Nucleus accumbens (tissue), 56 donors: ENCODE results near the gene AMPH.

ENCODE experiments used
- DNase-seq, 56 donors: peaks; one replicate each; lab custom pipeline; 2025; lab: John Stamatoyannopoulos, UW

AMPH gene

DNA sequence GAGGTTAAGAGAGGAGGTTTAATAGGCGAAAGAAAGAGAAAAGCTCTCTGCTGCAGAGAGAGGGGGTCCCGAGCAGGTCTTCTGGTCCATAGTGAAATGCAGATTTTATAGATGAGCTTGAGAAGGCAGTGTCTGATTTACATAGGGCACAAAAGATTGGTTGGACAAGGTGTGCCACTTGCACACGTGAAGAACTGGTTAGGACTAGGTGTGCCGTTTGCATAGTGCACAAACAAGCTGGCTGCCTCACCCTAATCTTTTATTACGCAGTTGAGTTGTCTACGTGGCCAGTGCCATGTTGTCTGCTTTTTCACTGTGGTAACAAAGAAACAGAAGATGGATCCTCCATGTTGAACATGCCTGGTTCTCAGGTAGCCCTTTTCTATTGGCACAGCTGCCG lies 82.6 kb downstream of the AMPH start:
- DNase-seq = no peak

DNA sequence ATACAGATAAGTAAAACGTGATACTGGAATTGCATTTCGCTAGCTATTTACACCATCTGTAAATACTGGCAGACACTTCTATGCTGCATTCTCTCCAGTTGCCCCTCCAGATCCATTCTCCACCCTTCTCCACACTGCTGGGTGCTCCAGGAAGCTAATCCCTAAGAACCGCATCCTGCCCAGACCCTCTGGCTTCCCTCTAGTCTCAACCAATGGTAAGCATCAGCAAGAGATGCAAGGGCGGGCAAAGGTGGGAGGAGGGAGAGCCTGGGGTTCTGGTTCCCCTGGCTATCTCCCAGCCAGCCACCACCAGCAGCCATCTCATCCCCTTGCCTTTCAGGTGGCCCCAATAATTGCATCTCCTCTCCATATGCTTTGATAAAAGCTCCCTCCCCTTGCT lies 84.4 kb downstream of the AMPH start:
- no peak for DNase-seq

DNA sequence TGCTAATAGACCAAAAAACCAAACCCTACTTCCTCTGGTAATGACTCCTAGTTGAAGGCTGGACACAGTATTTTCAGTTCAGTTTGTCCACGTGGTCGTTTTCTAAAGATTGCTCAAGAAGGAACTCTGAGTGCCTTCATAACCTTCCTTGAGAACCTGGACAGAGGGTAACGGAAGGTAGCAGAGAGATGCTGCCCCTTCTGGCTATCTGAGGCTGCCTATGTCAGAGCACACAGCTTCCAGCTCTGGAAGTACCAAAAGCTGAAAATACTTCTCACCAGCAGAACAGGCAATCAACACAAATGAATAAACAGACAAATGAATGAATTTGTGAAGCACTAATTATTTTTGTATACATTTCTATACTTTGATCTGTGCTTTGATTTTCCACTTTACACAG lies 85.2 kb downstream of the AMPH start:
- DNase-seq = no peak

DNA sequence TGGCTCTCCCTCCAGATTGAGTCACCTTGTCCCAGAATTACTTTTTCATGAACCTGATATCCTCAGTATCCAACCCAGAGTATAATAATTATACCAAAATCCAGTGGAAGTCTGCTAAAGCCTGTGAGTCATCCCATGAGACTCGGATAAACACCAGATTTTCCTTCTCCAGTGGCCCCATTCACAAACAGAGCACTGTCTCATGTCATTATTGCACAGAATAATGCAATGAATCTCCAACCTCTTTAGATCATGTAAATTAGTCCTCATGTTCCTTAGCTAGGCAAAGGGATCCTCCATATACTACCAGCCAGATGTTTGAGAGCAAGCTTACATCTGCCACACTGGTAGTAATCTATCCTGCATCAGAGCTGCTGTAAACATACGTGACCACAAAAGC lies 89.0 kb downstream of the AMPH start:
- no peak for DNase-seq

DNA sequence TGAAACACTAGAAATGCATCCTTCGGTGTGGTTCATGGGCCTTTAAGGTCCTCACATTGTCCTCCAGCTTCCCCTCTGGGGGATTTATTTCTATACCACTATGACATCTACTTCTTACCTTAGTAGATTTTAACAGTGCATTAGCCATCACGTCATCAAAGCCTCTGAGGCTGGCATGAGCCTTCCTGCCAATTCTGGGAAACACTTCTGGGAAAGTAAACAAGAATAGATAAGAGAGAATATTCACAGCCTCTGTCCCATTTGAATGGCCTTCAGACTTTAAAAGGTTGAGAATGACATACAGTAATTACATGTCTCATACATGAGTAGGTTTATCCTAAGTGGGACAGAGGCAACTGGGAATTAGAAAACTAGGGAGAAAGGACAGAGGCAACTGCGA lies 89.7 kb downstream of the AMPH start:
- no peak for DNase-seq

DNA sequence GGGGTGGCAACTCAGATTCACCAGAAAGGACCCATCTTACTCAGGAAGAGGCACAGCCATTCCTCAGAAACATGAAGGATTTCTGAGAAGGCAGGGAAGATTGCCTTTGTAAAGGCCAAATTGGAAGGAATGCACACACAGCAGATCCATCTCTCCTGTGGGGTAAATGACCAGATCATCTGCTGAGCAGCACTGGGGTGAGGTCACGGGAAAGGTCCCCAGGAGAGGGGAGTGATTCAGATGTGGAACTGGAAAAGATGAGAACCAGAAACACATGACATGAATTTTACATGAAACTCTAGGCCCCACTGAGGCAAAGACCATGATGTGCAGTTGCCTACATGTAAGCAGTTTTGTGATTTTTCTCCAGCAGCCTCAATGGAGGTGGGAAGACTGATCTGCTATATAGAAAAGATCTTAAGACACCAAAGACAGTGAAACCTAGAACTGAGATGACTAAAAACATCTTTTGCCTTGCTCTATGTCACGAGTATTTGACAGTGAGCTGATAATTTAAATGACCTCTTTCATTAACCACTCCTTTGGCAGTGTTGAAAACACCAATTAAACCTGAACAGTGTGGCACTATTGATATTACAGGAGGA lies 91.6 kb downstream of the AMPH start:
- DNase-seq = no peak

DNA sequence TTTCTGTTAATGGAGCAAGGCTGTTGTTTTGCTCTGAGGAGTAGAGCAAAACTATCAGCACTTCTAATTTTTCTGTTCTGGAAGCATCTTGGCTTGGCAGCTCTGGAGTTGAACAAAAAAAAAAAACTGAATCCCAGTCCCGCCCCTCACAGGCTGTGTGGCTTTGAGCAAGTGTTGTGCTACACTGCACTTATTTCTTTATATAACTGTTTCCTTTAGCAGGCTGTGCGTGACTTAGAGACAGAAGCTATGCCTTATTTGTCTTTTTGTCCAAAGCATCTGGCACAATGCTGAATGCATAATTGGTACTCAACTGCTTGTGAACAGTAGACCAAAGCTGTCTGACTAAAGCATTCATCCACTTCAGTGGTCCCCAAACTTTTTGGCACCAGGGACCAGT lies 96.1 kb downstream of the AMPH start:
- peak in 1 of 56 donors; percentile 2 for DNase-seq

DNA sequence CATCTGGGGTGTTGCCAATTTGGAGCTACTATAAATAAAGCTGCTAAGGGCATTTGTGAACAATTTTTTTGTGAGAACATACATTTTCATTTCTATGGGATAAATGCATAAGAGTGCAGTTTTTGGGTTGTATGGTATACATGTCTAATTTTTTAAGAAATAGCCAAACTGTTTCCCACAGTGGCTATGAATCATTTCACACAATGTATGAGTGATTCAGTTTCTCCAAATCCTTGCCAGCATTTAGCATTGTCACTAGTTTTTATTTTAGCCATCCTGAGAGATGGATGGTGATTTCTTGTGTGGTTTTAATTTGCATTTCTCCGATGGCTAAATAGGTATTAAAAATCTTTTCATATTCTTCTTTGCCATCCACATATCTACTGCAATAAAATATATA lies 105.3 kb downstream of the AMPH start:
- DNase-seq = no peak

DNA sequence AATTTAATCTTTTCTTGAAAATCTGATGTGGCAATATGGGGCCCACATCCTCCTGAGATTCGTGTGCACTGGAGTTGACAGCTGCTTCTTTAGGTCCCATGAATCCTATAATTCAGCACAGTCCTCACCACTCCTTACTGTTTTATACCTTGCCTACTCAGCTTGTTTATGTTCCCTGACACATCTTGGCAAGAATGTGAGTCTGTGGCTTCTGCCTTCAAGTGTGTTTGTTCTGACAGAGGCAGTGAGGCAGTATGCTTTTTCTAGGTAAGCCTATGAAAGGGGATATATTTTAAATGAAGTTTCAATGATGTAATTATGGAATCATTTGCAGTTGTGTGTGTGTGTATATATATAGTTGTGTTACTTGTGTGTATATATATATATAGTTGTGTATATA lies 106.4 kb downstream of the AMPH start:
- no peak for DNase-seq

DNA sequence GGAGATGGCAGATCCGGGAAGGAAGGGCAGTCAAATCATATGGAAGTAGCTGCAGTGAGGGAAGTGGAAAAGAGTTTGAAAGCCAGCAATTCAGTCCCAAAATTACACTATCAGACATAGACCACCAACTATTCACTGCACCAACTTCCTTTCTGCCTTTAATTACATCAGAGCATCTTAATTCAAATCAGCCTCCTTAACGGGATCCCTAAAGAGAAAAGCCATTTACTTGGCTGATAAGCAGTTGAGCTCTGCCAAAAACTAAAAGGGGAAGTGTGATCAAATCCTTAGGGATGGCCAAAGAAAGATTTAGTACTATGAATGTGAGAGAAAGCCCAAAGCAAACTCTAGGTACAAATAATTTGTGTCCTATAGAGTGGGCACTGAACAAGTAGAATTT lies 110.4 kb downstream of the AMPH start:
- no peak for DNase-seq

DNA sequence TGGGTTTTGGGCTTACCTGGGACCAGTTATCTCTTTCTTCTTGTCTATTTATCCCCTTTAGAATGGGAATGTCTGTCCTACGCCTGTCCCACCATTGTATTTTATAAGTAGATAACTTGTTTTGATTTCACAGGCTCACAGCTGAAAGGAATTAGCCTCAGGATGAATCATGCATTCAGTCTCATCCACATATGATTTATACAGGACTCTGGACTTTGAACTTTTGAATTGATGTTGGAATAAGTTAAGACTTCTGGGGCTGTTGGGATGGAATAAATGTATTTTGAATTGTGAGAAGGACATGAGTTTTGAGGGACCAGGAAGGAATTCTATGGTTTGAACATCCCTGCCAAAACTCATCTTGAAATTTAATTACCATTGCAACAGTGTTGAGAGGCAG lies 112.6 kb downstream of the AMPH start:
- no peak for DNase-seq

DNA sequence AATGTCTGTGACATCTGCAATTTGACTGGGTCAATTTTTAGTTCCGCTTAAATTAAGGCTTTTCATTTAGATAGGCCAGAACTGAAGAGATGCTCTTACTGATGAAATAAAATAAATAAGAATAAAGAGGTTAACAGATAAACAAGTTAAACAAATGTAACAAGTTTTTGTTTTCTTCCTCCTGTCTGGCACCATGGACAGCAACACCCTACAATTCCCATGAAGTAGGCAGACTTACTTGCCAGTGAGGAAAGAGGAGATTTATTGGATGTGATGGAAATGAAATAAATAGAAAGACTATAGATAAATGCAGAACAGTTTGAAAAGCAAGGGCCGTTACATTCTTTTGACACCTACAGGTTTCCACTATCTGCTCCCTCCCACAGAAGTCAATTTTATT lies 118.5 kb downstream of the AMPH start:
- no peak for DNase-seq

DNA sequence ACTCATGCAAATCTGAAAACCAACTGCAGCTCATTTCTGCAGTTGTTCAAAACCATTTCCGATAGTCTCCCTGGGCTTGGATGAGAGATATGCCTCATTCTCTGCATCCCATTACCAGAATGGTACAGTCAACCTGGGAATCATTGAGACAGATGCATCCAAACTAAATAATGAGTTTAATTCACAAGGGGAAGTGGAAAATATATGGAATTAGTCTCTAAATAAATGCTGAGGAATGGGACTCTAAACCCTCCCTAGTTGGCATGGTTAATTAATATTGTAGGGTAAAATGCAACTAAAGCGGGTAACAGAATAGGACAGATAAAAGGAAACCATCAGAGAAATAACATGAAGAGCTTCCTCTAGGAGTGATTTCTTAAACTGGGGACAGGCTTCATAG lies 118.9 kb downstream of the AMPH start:
- no peak for DNase-seq

DNA sequence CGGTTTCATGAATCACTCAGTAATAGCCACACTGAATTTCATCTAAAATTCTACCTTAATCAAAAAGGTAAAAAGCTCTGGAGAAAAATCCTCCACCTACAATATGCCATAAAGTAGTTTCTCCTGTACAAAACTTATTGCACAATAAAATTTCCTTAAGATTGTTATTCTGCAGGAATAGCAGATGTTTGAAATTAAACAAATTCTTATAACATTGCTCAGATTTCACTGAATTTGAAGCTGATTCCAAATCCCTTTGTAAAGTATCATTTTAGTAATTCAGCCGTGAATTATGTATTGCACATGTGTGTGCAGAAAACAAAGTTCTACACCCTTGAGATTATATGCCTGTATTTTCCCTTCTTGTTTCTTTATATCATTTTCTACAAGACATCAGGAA lies 123.8 kb downstream of the AMPH start:
- no peak for DNase-seq

DNA sequence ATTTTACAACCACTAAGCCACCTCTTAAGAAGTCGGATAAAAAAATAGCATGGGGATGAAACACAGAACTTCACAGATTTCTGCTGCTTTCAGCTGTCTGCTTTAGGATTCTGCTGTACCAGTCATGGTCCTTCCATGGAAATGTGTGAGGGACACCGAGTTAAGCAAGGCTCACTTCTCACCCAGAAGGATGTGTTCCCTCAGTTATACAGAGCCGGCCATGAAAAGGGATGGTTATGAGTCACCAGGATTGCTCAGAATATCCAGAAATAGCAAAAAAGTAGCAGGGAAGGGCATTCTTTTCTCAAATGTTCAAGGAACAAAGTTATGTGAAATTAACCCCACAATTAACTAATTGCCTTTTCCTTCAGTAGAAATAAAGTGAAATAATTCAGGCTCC lies 124.4 kb downstream of the AMPH start:
- DNase-seq = peak in 1 of 56 donors; percentile 7

DNA sequence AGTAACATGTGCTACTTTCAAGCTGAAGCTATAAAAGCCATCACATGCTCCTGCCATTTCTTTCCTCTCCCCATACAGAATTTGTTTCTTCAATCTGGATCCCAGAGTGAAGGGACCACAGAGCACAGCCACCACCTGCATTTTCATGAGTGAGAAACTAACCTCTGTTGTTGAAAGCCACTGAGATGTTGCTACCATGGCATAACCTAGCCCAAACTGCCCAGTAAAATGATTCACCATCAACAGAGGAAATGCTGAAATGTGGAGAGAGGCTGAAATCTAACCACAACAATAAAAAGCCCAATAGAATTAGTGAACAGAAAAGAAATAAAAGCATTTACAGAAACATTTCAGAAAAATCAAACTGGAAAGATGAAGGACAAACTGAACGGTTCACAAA lies 125.2 kb downstream of the AMPH start:
- DNase-seq = no peak

DNA sequence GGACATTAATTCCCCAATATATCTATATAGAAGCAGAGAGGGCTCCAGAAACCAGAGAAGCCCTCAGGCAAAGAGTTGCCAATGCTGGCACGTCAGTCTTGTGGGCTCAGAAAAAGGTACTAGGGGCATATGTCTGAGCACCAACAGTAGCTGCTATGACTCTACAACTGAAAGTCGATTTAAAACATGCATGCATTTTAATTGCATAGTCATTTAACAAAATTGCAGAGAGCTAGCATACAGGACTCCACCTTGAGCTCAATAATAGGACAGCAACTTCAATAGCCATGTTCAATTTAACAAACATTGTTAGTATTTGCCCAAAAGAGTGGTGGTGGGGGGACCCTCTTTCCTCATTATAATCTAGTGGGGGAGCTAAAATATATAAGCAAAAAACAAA lies 126.5 kb downstream of the AMPH start:
- DNase-seq = no peak

DNA sequence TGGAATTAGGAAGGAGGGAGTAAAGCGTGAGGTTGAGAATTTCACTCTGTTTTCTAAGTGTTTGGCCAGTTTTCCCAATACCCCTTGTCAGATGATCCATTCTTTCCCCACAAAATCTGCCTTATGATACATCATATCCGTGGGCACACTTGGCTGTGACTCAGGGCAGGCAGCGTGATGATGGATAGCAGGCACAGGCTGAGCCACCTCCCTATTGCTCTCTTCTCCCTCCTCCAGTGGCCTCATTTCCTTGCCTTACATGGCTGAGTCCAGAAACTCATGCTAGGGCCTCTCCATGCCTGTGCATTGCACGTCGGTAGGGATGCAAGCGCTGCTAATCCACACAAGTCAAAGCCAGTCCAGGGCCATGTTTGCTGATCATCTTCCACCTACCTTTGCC lies 128.3 kb downstream of the AMPH start:
- DNase-seq = no peak

DNA sequence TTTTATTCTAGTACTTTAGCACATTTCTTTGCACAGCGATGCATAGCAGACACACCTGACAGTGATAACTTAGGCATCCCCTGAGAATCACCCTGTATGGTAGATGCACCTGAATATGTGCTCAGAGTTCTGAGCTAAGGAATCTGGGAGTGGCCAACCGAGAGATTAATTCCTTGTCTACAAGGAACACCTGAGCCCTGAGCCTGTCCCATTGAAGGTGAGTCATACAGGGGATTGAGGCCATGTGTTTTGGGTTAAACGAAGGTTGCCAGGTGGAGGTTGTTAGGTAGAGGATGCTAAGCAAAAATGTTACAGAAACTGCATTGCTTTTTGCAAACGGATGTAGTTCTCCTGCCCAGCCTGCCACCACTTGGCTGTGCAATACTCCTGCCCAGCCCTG lies 128.9 kb downstream of the AMPH start:
- DNase-seq = no peak

DNA sequence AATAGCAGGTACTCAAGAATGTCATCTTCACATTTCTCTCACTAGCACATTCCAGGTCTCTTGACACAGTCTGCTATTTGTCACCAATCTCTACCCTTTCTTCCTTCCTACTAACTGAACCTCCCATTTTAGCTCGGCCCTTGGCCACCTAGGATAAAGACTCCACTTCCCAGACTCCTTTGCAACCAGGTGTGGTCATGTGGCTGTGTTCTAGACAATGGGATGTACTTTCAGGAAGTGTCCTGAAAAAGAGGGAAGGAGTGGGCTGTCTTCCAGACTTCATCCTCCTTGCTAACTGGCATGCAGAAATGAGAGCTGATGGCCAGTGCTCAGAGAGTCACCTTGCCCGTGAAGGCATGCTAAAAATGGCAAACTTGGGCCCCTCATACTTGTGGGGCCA lies 139.2 kb downstream of the AMPH start:
- DNase-seq = no peak

DNA sequence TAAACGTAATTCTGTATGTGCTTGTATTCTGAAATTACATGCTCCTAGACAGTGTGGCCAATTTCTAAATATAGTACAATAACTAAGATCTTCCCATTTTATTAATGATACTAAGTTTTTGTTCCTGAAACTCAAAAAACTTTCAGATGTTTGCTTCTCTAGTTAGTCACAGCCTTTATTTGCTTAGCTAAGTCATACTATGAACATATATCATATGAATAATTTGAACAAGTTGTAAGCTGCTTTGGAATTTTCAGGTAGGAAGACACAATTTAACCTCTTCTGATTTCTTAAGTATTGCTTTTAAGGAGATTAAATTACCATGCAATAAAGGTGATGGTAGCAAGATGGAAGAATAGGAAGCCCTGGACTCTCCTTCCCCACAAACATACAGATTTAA lies 148.7 kb downstream of the AMPH start:
- DNase-seq = no peak

DNA sequence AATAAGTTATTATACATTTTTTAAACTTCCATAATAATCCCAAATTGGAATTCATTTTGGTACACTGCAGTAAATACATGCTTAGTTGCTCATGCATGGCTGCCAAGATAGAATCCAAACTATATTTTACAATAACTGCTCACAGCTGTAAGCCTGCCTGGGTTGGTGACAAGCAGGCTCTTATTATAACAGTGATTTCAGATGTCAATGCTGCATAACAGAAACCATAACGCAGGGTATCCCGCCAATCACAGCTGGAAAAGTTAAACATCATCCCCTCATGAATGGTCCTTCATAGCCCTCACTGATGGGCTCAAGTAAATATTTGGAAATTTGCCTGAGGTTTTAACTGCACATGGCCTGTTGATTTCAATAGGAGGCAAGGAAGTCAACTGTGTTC lies 149.8 kb downstream of the AMPH start:
- DNase-seq = no peak

DNA sequence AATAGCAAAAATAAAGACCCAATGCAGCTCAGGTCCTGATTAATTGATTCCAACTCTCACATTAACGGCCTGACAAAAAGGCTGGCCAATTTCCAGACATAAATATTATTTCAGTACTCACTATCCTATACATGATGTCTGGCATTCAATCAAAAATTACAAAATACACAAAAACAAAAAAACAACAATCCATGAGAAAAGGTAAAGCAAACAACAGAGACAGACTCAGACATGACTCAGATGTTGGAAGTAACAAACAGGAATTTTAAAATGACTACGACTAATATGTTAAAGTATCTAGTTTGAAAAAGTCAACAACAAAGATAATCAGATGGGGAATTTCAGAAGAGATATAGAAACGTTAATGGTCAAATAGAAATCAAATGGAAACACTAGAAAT lies 152.8 kb downstream of the AMPH start:
- DNase-seq = no peak

DNA sequence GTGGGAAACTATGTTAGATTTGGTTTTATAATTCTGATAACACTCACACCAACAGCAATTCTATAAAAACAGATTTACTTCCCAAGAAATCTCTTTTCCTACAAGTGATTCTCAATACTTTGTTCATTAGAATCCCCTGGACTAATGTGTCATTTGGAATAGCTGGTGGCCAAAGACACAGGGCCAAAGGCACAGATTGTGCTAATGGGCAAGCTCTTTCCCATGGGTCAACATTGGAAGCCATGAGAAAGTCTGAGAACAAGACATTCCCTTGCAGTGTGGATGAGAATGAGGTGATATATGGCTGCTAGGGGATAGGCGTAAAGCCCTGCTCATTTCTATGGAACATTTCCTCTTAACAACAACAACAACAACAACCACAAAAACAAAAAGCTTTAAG lies 153.8 kb downstream of the AMPH start:
- DNase-seq = no peak
